H1 (cell line): ENCODE results near the gene SERPINF2. TPM values are rescaled to one million over a fixed set of nuclear protein-coding genes. Genes with fewer than 3 reads are reported as not detected.
"Not testable (repeated sequence)": the region's sequence is repeated elsewhere in the genome, so short reads cannot be mapped to it uniquely, and the experiment has no call there.

ENCODE experiments used
- CTCF ChIA-PET: fragments of 300-600 bp; sonication (Branson Sonifier 250); formaldehyde crosslinking; loops from one replicate; lab custom pipeline; 2021; ENCODE audit not compliant: partially characterized antibody; lab: Charles Lee
- POLR2A ChIA-PET: fragments of 300-600 bp; sonication (Branson Sonifier 250); formaldehyde crosslinking; loops from one replicate; lab custom pipeline; 2021; ENCODE audit warnings: inconsistent platforms; ENCODE audit not compliant: partially characterized antibody; lab: Charles Lee
- DNase-seq, 2 experiments: peaks; one replicate each; pipeline versions ENCODE4 v3.0.0 to v3.0.0-alpha.2; 2010 to 2022; ENCODE audit warnings: low spot score in 2 of 2, low read depth in 1 of 2, mixed read lengths in 1 of 2
- FAIRE-seq: peaks from 2 replicates; lab custom pipeline; 2011; peaks lifted over from hg19 to GRCh38; lab: Jason Lieb, UNC
- H2AFZ ChIP-seq: 2 replicates; pipeline ENCODE4 v1.8.1; 2012; ENCODE audit warnings: low read length, inconsistent platforms
- H2AK5ac ChIP-seq: 2 replicates; pipeline ENCODE4 v1.6.1; 2013; ENCODE audit warnings: low read depth, low read length
- H2BK120ac ChIP-seq: replicated peaks from 2 replicates; pipeline ENCODE3; 2013; ENCODE audit warnings: low read depth, low read length, inconsistent platforms
- H2BK12ac ChIP-seq: 2 replicates; pipeline ENCODE4 v1.6.1; 2013; ENCODE audit warnings: low read depth, low read length
- H2BK15ac ChIP-seq: 2 replicates; pipeline ENCODE4 v1.6.1; 2013; ENCODE audit warnings: low read length
- H2BK20ac ChIP-seq: 2 replicates; pipeline ENCODE4 v1.6.1; 2013; ENCODE audit warnings: low read length
- H2BK5ac ChIP-seq: 2 replicates; pipeline ENCODE4 v1.6.1; 2013; ENCODE audit warnings: low read depth, low read length
- H3K14ac ChIP-seq: 2 replicates; pipeline ENCODE4 v1.6.1; 2013; ENCODE audit warnings: inconsistent platforms; ENCODE audit not compliant: insufficient read length
- H3K18ac ChIP-seq: 2 replicates; pipeline ENCODE4 v1.6.1; 2013; ENCODE audit warnings: low read length; ENCODE audit errors: extremely low read depth
- H3K23ac ChIP-seq: 2 replicates; pipeline ENCODE4 v1.6.1; 2013; ENCODE audit warnings: inconsistent platforms; ENCODE audit not compliant: insufficient read length
- H3K23me2 ChIP-seq: 2 replicates; pipeline ENCODE4 v1.6.1; 2013; ENCODE audit warnings: low read depth, low read length
- H3K27ac ChIP-seq: 2 replicates; pipeline ENCODE4 v1.6.1; 2011; ENCODE audit warnings: low read depth, low read length, inconsistent platforms
- H3K27me3 ChIP-seq, 4 experiments: replicated peaks in 1 of 4; 1 replicate in 1 of 4; 2 replicates in 3 of 4; pipeline versions ENCODE4 v1.6.1 to v1.8.1; 2011 to 2013; ENCODE audit warnings: low read length in 3 of 4, mild to moderate bottlenecking in 3 of 4, inconsistent platforms in 2 of 4, mixed read lengths in 2 of 4, moderate library complexity in 1 of 4; ENCODE audit not compliant: control insufficient read depth in 3 of 4, insufficient read depth in 3 of 4; ENCODE audit errors: extremely low read depth in 1 of 4
- H3K36me3 ChIP-seq, 4 experiments: 2 replicates each; pipeline versions ENCODE4 v1.6.1 to v1.8.1; 2011 to 2013; ENCODE audit warnings: mild to moderate bottlenecking in 4 of 4, low read length in 3 of 4, moderate library complexity in 2 of 4, control low read depth in 1 of 4, inconsistent platforms in 1 of 4; ENCODE audit not compliant: insufficient read depth in 4 of 4, control insufficient read depth in 2 of 4
- H3K4ac ChIP-seq: replicated peaks from 2 replicates; pipeline ENCODE3; 2013; ENCODE audit warnings: low read length, low read depth, mixed read lengths, inconsistent platforms; ENCODE audit not compliant: insufficient read length
- H3K4me1 ChIP-seq, 4 experiments: replicated peaks in 1 of 4; 1 replicate in 1 of 4; 2 replicates in 3 of 4; pipeline versions ENCODE4 v1.6.1 to v1.8.1; 2011 to 2013; ENCODE audit warnings: low read length in 3 of 4, inconsistent platforms in 2 of 4, mixed read lengths in 1 of 4; ENCODE audit not compliant: insufficient read depth in 4 of 4, control insufficient read depth in 3 of 4
- H3K4me2 ChIP-seq, 2 experiments: 2 replicates each; pipeline versions ENCODE4 v1.6.1 to v1.8.1; 2011 to 2013; ENCODE audit warnings: low read depth in 2 of 2, low read length in 2 of 2, control low read depth in 1 of 2, inconsistent platforms in 1 of 2, mild to moderate bottlenecking in 1 of 2; ENCODE audit not compliant: insufficient read depth in 1 of 2
- H3K4me3 ChIP-seq, 4 experiments: fragments of 200-600, 300-600 bp in 1 of 4; sonication (generic), shearing (Covaris generic), sonication (Bioruptor Twin) in 1 of 4; 2 replicates each; pipeline versions ENCODE4 v1.5.1 to v1.8.1; 2011 to 2016; ENCODE audit warnings: low read length in 4 of 4, low read depth in 3 of 4, control low read depth in 2 of 4, inconsistent platforms in 2 of 4, mild to moderate bottlenecking in 2 of 4, mixed read lengths in 1 of 4, moderate library complexity in 1 of 4; ENCODE audit not compliant: insufficient read depth in 2 of 4; ENCODE audit errors: extremely low read depth in 1 of 4
- H3K56ac ChIP-seq: replicated peaks from 2 replicates; pipeline ENCODE3; 2013; ENCODE audit warnings: low read depth, mild to moderate bottlenecking, mixed read lengths, low read length, inconsistent platforms; ENCODE audit not compliant: insufficient read length
- H3K79me1 ChIP-seq: 2 replicates; pipeline ENCODE4 v1.6.1; 2013; ENCODE audit warnings: low read depth, low read length, control low read depth
- H3K79me2 ChIP-seq, 2 experiments: 2 replicates each; pipeline versions ENCODE4 v1.6.1 to v1.8.1; 2012 to 2013; ENCODE audit warnings: low read length in 2 of 2, mild to moderate bottlenecking in 2 of 2, inconsistent platforms in 1 of 2; ENCODE audit not compliant: insufficient read depth in 2 of 2, control insufficient read depth in 1 of 2
- H3K9ac ChIP-seq, 4 experiments: replicated peaks in 1 of 4; 1 replicate in 1 of 4; 2 replicates in 3 of 4; pipeline versions ENCODE4 v1.6.1 to v1.8.1; 2011 to 2013; ENCODE audit warnings: low read depth in 3 of 4, low read length in 3 of 4, control low read depth in 2 of 4, mild to moderate bottlenecking in 2 of 4, moderate library complexity in 2 of 4, inconsistent platforms in 1 of 4; ENCODE audit errors: extremely low read depth in 1 of 4
- H3K9me3 ChIP-seq, 2 experiments: 2 replicates each; pipeline versions ENCODE4 v1.6.1 to v1.8.1; 2012 to 2013; ENCODE audit warnings: mild to moderate bottlenecking in 2 of 2, moderate library complexity in 2 of 2, control low read depth in 1 of 2, inconsistent platforms in 1 of 2, low read depth in 1 of 2, low read length in 1 of 2, mixed read lengths in 1 of 2; ENCODE audit not compliant: insufficient read depth in 2 of 2
- H4K20me1 ChIP-seq, 2 experiments: replicated peaks in 1 of 2; 2 replicates each; pipeline versions ENCODE3 to v1.8.1; 2011 to 2013; ENCODE audit warnings: inconsistent platforms in 2 of 2, low read length in 2 of 2, mild to moderate bottlenecking in 1 of 2; ENCODE audit not compliant: insufficient read depth in 2 of 2, control insufficient read depth in 1 of 2
- H4K5ac ChIP-seq: 2 replicates; pipeline ENCODE4 v1.6.1; 2013; ENCODE audit warnings: low read length, low read depth, mixed read lengths, inconsistent platforms; ENCODE audit not compliant: insufficient read length
- H4K8ac ChIP-seq: 2 replicates; pipeline ENCODE4 v1.8.0; 2013; ENCODE audit warnings: mild to moderate bottlenecking, moderate library complexity, low read length, inconsistent platforms; ENCODE audit not compliant: insufficient read depth; ENCODE audit errors: extremely low read depth
- H4K91ac ChIP-seq: replicated peaks from 2 replicates; pipeline ENCODE3; 2013; ENCODE audit warnings: low read length, mixed read lengths, inconsistent platforms; ENCODE audit not compliant: insufficient read length
- WGBS, 2 experiments: shearing (Covaris generic) in 1 of 2; methylation state at CpG; one replicate each; pipeline versions ENCODE4 v1.1.6 to v1.1.7; 2013 to 2015; ENCODE audit warnings: low lambda C conversion rate in 2 of 2, mixed read lengths in 2 of 2, inconsistent platforms in 1 of 2, low coverage in 1 of 2, missing lambda C conversion rate in 1 of 2; ENCODE audit not compliant: insufficient replicate concordance in 2 of 2, insufficient coverage in 1 of 2, insufficient read length in 1 of 2; ENCODE audit errors: extremely low coverage in 1 of 2, missing lambda C conversion rate in 1 of 2; 5-methylcytosine and 5-hydroxymethylcytosine counted together
- polyA plus RNA-seq, 7 experiments: library from polyadenylated mRNA; depleted of rRNA in 3 of 7; stranded (reverse) in 5 of 7; unstranded in 2 of 7; fragments of >200 nt in 5 of 7; fragments of 200-250 nt in 2 of 7; gene quantifications; 1 replicate in 5 of 7; 2 replicates in 1 of 7; 4 replicates in 1 of 7; pipeline versions ENCODE4 v1.2.1 to v1.2.3, GENCODE V29; 2011 to 2013; ENCODE audit warnings: missing spikeins in 2 of 7, mixed read lengths in 2 of 7
- total RNA-seq: library from RNA; stranded (reverse); fragmentation: NEBNext Ultra II Directional; extraction: Animal tissue kit (Norgen Biotek cat#: 25700); gene quantifications from 2 replicates; pipeline ENCODE4 v1.2.1, GENCODE V29; 2021

The SERPINF2 gene
- total and polyA plus RNA-seq, 2 of the 8 experiments (the other 6 are each of a cell fraction or from before 2014, with no cell fraction given) = 1.8 to 3.2 TPM

DNA sequence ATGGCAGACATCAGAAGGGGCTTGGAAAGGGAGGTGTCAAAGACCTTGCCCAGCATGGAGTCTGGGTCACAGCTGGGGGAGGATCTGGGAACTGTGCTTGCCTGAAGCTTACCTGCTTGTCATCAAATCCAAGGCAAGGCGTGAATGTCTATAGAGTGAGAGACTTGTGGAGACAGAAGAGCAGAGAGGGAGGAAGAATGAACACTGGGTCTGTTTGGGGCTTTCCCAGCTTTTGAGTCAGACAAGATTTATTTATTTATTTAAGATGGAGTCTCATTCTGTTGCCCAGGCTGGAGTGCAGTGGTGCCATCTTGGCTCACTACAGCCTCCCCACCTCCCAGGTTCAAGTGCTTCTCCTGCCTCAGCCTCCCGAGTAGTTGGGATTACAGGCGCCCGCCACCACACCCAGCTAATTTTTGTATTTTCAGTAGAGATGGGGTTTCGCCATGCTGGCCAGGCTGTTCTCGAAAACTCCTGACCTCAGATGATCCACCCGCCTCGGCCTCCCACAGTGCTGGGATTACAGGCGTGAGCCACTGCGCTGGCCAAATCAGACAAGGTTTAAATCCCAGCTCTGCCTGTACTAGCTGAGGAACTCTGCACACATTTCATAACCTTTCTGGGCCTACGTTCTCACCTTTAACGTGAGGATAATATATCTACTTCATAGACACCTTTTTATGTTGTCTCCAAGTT is 30.5 kb downstream of the SERPINF2 start:
- H3K14ac ChIP-seq, H3K4me2 ChIP-seq, H3K4ac ChIP-seq, H3K4me3 ChIP-seq, H2BK120ac ChIP-seq, H3K23ac ChIP-seq, H3K79me2 ChIP-seq, H3K9me3 ChIP-seq, H3K79me1 ChIP-seq, H3K27ac ChIP-seq, H3K9ac ChIP-seq, H2BK5ac ChIP-seq, H2BK15ac ChIP-seq, H2BK12ac ChIP-seq, H3K56ac ChIP-seq, H4K8ac ChIP-seq, H3K4me1 ChIP-seq, H3K18ac ChIP-seq, H2AFZ ChIP-seq, H3K27me3 ChIP-seq, H4K5ac ChIP-seq, H3K23me2 ChIP-seq, H2AK5ac ChIP-seq, H4K20me1 ChIP-seq, H4K91ac ChIP-seq, H2BK20ac ChIP-seq, DNase-seq, FAIRE-seq: not testable (repeated sequence)
- 92% methylated on average over 12 of the region's 12 CpGs; no CpG with 5 or more reads in 1 of the 2 experiments for WGBS, 2 experiments
- ChIA-PET CTCF (interaction anchor here (0.8 to 6.9 kb wide), 7 partner anchors 9 to 200 kb away, joined by 3 to 42 read pairs (median 4); no protein-coding TSS in a partner anchor), POLR2A (interaction anchor here (1.1 to 2.9 kb wide), 13 partner anchors 10 to 94 kb away, joined by 3 to 12 read pairs (median 3); partner anchors contain the start of gene SERPINF1)
- peaks cover 2 to 30% (median 9%) of the 10 kb centered on the region in 4 experiments; a peak in 6 of 8 replicates for H3K36me3 ChIP-seq
